OCI-LY1 (cell line): ENCODE measurements around the gene ZMAT2.
"Not testable (repeated sequence)": the region's sequence is repeated elsewhere in the genome, so short reads cannot be mapped to it uniquely, and the experiment has no call there.

Experiments used
- H2AFZ ChIP-seq: fragments of 200-600 bp; sonication (generic), shearing (Covaris generic); 2 replicates; pipeline ENCODE4 v1.6.0; 2014; ENCODE audit warnings: antibody characterized with exemption, mild to moderate bottlenecking, low read length
- H3F3A ChIP-seq: fragments of 200-600 bp; sonication (generic), shearing (Covaris generic); 2 replicates; pipeline ENCODE4 v1.6.0; 2014; ENCODE audit warnings: mild to moderate bottlenecking, antibody characterized with exemption, low read length, moderate library complexity; ENCODE audit not compliant: insufficient read depth
- H3K27ac ChIP-seq: fragments of 200-600 bp; sonication (generic); 2 replicates; pipeline ENCODE4 v1.5.1; 2014; ENCODE audit warnings: low read length, mixed run types, mild to moderate bottlenecking, low read depth; ENCODE audit not compliant: poor library complexity, severe bottlenecking
- H3K27me3 ChIP-seq: fragments of 200-600 bp; sonication (generic); 2 replicates; pipeline ENCODE4 v1.6.0; 2014; ENCODE audit warnings: antibody characterized with exemption, mild to moderate bottlenecking, low read length, moderate library complexity; ENCODE audit not compliant: insufficient read depth
- H3K36me3 ChIP-seq: fragments of 200-600 bp; sonication (generic); 2 replicates; pipeline ENCODE4 v1.6.1; 2014; ENCODE audit warnings: mild to moderate bottlenecking, antibody characterized with exemption, low read length, moderate library complexity, mixed read lengths; ENCODE audit not compliant: insufficient read depth
- H3K4me1 ChIP-seq: fragments of 200-600 bp; sonication (generic); 2 replicates; pipeline ENCODE4 v1.5.1; 2014; ENCODE audit warnings: mild to moderate bottlenecking, low read length, moderate library complexity; ENCODE audit not compliant: insufficient read depth, severe bottlenecking
- H3K4me2 ChIP-seq: fragments of 200-600 bp; sonication (generic), shearing (Covaris generic); 2 replicates; pipeline ENCODE4 v1.6.1; 2014; ENCODE audit warnings: low read length
- H3K4me3 ChIP-seq: fragments of 200-600 bp; sonication (generic); 2 replicates; pipeline ENCODE4 v1.5.1; 2014; ENCODE audit warnings: low read length, low read depth, mild to moderate bottlenecking, mixed read lengths; ENCODE audit not compliant: poor library complexity, severe bottlenecking
- H3K79me2 ChIP-seq: fragments of 200-600 bp; shearing (Covaris generic); 2 replicates; pipeline ENCODE4 v1.6.1; 2016; ENCODE audit warnings: mixed run types, low read length, mixed read lengths; ENCODE audit not compliant: insufficient read depth
- H3K9ac ChIP-seq: fragments of 200-600 bp; sonication (generic), shearing (Covaris generic); 2 replicates; pipeline ENCODE4 v1.6.1; 2014; ENCODE audit warnings: mild to moderate bottlenecking, low read length, mixed read lengths
- H3K9me2 ChIP-seq: fragments of 200-600 bp; sonication (generic), shearing (Covaris generic); 2 replicates; pipeline ENCODE4 v1.6.1; 2014; ENCODE audit warnings: low read depth, mild to moderate bottlenecking, low read length, mixed read lengths
- H3K9me3 ChIP-seq: fragments of 200-600 bp; shearing (Covaris generic); 2 replicates; pipeline ENCODE4 v1.6.1; 2014; ENCODE audit warnings: low read length, mixed read lengths
- H4K20me1 ChIP-seq: fragments of 200-600 bp; sonication (generic), shearing (Covaris generic); 2 replicates; pipeline ENCODE4 v1.6.0; 2016; ENCODE audit warnings: mild to moderate bottlenecking, low read length; ENCODE audit not compliant: insufficient read depth
- CTCF ChIP-seq: fragments of 200-600 bp; sonication (generic), shearing (Covaris generic); IDR thresholded peaks from 2 replicates; pipeline ENCODE4 v1.5.1; 2017; ENCODE audit warnings: mild to moderate bottlenecking, antibody characterized with exemption, low read length, moderate library complexity, mixed read lengths
- EZH2 ChIP-seq: fragments of 200-600 bp; sonication (generic), shearing (Covaris generic); IDR thresholded peaks from 2 replicates; pipeline ENCODE4 v1.8.0; 2017; ENCODE audit warnings: borderline replicate concordance, mixed run types, mild to moderate bottlenecking, antibody characterized with exemption, low read length, moderate library complexity, mixed read lengths

The ZMAT2 gene

GRCh38 chr5:140694276-140694675 is 6.0 kb upstream of the ZMAT2 start:
- H3K4me1 ChIP-seq = peaks cover 22% of the 10 kb centered on the region
- no peaks in the 10 kb centered on the region for H3F3A ChIP-seq
- no peaks in the 10 kb centered on the region for H3K9me2 ChIP-seq
- no peak overlapping the region for H3K4me3 ChIP-seq
- TF ChIP-seq EZH2 (no peak), CTCF (no peak)
- H3K27ac ChIP-seq = no peak overlapping the region
- H3K36me3 ChIP-seq = peaks cover 60% of the 10 kb centered on the region
- H3K27me3 ChIP-seq = no peaks in the 10 kb centered on the region
- peaks cover 16% of the 10 kb centered on the region for H3K79me2 ChIP-seq
- no peak overlapping the region for H2AFZ ChIP-seq
- H4K20me1 ChIP-seq = no peaks in the 10 kb centered on the region
- no peaks in the 10 kb centered on the region for H3K9me3 ChIP-seq
- no peak overlapping the region for H3K9ac ChIP-seq
- H3K4me2 ChIP-seq = no peak overlapping the region

GRCh38 chr5:140696891-140697492 is 3.3 kb upstream of the ZMAT2 start:
- H3K79me2 ChIP-seq = peaks cover 10% of the 10 kb centered on the region

GRCh38 chr5:140707812-140708211 is 7.6 kb downstream of the ZMAT2 start:
- Histone ChIP-seq H2AFZ (no peak overlapping the region), H3K4me3 (no peak overlapping the region), H3K9me2 (no peaks in the 10 kb centered on the region), H3K27ac (no peak overlapping the region), H3K27me3 (no peaks in the 10 kb centered on the region), H3K79me2 (no peaks in the 10 kb centered on the region), H3K9me3 (no peaks in the 10 kb centered on the region), H3K36me3 (peaks cover 46% of the 10 kb centered on the region), H3K4me2 (no peak overlapping the region), H3F3A (no peaks in the 10 kb centered on the region), H3K9ac (no peak overlapping the region), H3K4me1 (peaks cover 13% of the 10 kb centered on the region), H4K20me1 (no peaks in the 10 kb centered on the region)
- TF ChIP-seq EZH2 (no peak), CTCF (no peak)

More at GRCh38 chr5:140696891-140697492, 3.3 kb upstream of the ZMAT2 start:
- Histone ChIP-seq H2AFZ (no peak overlapping the region), H3K9ac (no peak overlapping the region), H3K9me3 (no peaks in the 10 kb centered on the region), H4K20me1 (no peaks in the 10 kb centered on the region), H3K4me2 (no peak overlapping the region), H3K4me1 (peaks cover 26% of the 10 kb centered on the region), H3K36me3 (peaks cover 77% of the 10 kb centered on the region), H3F3A (no peaks in the 10 kb centered on the region), H3K27ac (no peak overlapping the region), H3K27me3 (no peaks in the 10 kb centered on the region), H3K9me2 (no peaks in the 10 kb centered on the region), H3K4me3 (no peak overlapping the region)
- TF ChIP-seq CTCF = no peak

GRCh38 chr5:140708787-140709186 is 8.5 kb downstream of the ZMAT2 start:
- H2AFZ ChIP-seq, H3K4me2 ChIP-seq, H3K4me3 ChIP-seq, H4K20me1 ChIP-seq, H3K27ac ChIP-seq, H3K9me3 ChIP-seq, H3K27me3 ChIP-seq, H3K9ac ChIP-seq, H3F3A ChIP-seq, H3K79me2 ChIP-seq, H3K9me2 ChIP-seq: not testable (repeated sequence)
- Histone ChIP-seq H3K36me3 (peaks cover 38% of the 10 kb centered on the region), H3K4me1 (peaks cover 13% of the 10 kb centered on the region)
